ENCODE results near the gene KPNA1. TPM values are rescaled to one million over a fixed set of nuclear protein-coding genes. Genes with fewer than 3 reads are reported as not detected.

The KPNA1 gene
- total RNA-seq, 2 donors from 2014 or later = 20.2 to 28.7 TPM

GRCh38 chr3:122383771-122384697 lies 130.7 kb downstream of the KPNA1 start, which contains the start of gene FAM162A:
FAM162A (plus strand) TSS chr3:122384182; CDS start chr3:122384266, 84 bp downstream.
- intact Hi-C loops (cut with DNase I) = no loop called here
- TF ChIP-seq POLR2A (IDR thresholded peaks at IDR 0.05) (peak; percentile 96 to 98 (median 97)), CTCF (IDR thresholded peaks at IDR 0.05) (peak; percentile 15 to 71 (median 64))
- Histone ChIP-seq H3K4me3 (peak within 1 kb of the TSS; percentile 33 to 78), H3K27ac (peak within 1 kb of the TSS; percentile 84 to 94 (median 90)), H3K4me1 (peaks cover 44% of the 10 kb centered on the region), H3K36me3 (replicated peaks in 1 of 2; ENCODE audit: insufficient read depth in 1 of 2, low read depth in 2 of 2) (no peaks in the 10 kb centered on the region), H3K27me3 (no peaks in the 10 kb centered on the region), H3K9me3 (no peaks in the 10 kb centered on the region)
- peak; percentile 96 for ATAC-seq
- 0 to 1% methylated on average over 10 to 50 of the region's 52 CpGs for WGBS, 2 donors
- peak; percentile 94 to 97 (median 96) for DNase-seq

GRCh38 chr3:122382888-122383666 lies 131.7 kb downstream of the KPNA1 start, which contains the start of gene MIX23:
MIX23 (minus strand) TSS chr3:122383231; CDS start chr3:122383224, 7 bp downstream.
- ATAC-seq = peak; percentile 79
- DNase-seq = peak; percentile 84 to 88 (median 85)
- 0 to 1% methylated on average over 21 to 31 of the region's 31 CpGs for WGBS, 2 donors
- no peaks in the 10 kb centered on the region for H3K27me3 ChIP-seq
- peak within 1 kb of the TSS; percentile 84 to 94 (median 90) for H3K27ac ChIP-seq
- no peaks in the 10 kb centered on the region for H3K36me3 ChIP-seq (replicated peaks in 1 of 2; ENCODE audit: insufficient read depth in 1 of 2, low read depth in 2 of 2)
- no peaks in the 10 kb centered on the region for H3K9me3 ChIP-seq
- TF ChIP-seq CTCF (IDR thresholded peaks at IDR 0.05) = no peak
- peak; percentile 18 to 61 (median 41) for TF ChIP-seq POLR2A (IDR thresholded peaks at IDR 0.05)
- peak within 1 kb of the TSS; percentile 33 to 78 for H3K4me3 ChIP-seq
- intact Hi-C loops (cut with DNase I) = no loop called here
- H3K4me1 ChIP-seq = peaks cover 37% of the 10 kb centered on the region

GRCh38 chr3:122377975-122378374 lies 136.8 kb downstream of the KPNA1 start:
- H3K9me3 ChIP-seq = no peaks in the 10 kb centered on the region
- ATAC-seq (no peak), DNase-seq (no peak)
- peaks cover 8% of the 10 kb centered on the region for H3K4me1 ChIP-seq
- H3K27me3 ChIP-seq = no peaks in the 10 kb centered on the region
- no peak overlapping the region for H3K27ac ChIP-seq
- intact Hi-C loops (cut with DNase I) = no loop called here
- WGBS, 2 donors = 26 to 49% methylated on average over 4 of the region's 4 CpGs
- TF ChIP-seq CTCF (IDR thresholded peaks at IDR 0.05) = no peak
- H3K36me3 ChIP-seq (replicated peaks in 1 of 2; ENCODE audit: insufficient read depth in 1 of 2, low read depth in 2 of 2) = no peaks in the 10 kb centered on the region
- H3K4me3 ChIP-seq = no peak overlapping the region

GRCh38 chr3:122374034-122374433 lies 140.7 kb downstream of the KPNA1 start:
- Histone ChIP-seq H3K27ac (no peak overlapping the region), H3K9me3 (no peaks in the 10 kb centered on the region), H3K36me3 (replicated peaks in 1 of 2; ENCODE audit: insufficient read depth in 1 of 2, low read depth in 2 of 2) (no peaks in the 10 kb centered on the region), H3K4me1 (no peaks in the 10 kb centered on the region), H3K27me3 (no peaks in the 10 kb centered on the region), H3K4me3 (no peak overlapping the region)
- intact Hi-C loops (cut with DNase I) = no loop called here
- ATAC-seq = no peak
- WGBS, 2 donors = 75 to 100% methylated on average over 1 of the region's 1 CpG
- no peak for DNase-seq
- TF ChIP-seq CTCF (IDR thresholded peaks at IDR 0.05) (no peak), POLR2A (IDR thresholded peaks at IDR 0.05) (no peak)

Small RNAs within 50 kb of the gene (small RNA-seq; reads per million reads assigned to genes)
- not detected for gene AC083798.1
- gene AC096861.1 = not detected

Other genes starting within 250 kb of the KPNA1 start
- gene CSTA, start 189.7 kb downstream of the KPNA1 start, total RNA-seq = 1 to 10 TPM in 1 of 2 donors, not detected in 1; 1.3 TPM
- gene MIX23, start 131.7 kb downstream of the KPNA1 start, total RNA-seq = 10 to 100 TPM; 17.6 to 36.6 TPM
- 10 to 100 TPM in 1 of 2 donors, 1 to 10 TPM in 1; 8.6 to 24.1 TPM for gene FAM162A, start 130.8 kb downstream of the KPNA1 start, total RNA-seq
- gene WDR5B, start 98.9 kb downstream of the KPNA1 start, total RNA-seq = 1 to 10 TPM; 5.6 to 6.2 TPM
- 10 to 100 TPM; 13.2 to 17.1 TPM for gene PARP9, start 49.4 kb upstream of the KPNA1 start, total RNA-seq
- gene DTX3L, start 49.4 kb upstream of the KPNA1 start, total RNA-seq = 10 to 100 TPM; 13.5 to 17.6 TPM
- under 1 TPM in 1 of 2 donors, not detected in 1; 0.52 TPM for gene PARP15, start 62.7 kb upstream of the KPNA1 start, total RNA-seq
- gene PARP14, start 165.9 kb upstream of the KPNA1 start, total RNA-seq = 10 to 100 TPM; 31.6 to 31.9 TPM